GM23338 (cell line): ENCODE results near the gene CLPTM1L. TPM values are rescaled to one million over a fixed set of nuclear protein-coding genes. Genes with fewer than 3 reads are reported as not detected.
"Not testable (repeated sequence)": the region's sequence is repeated elsewhere in the genome, so short reads cannot be mapped to it uniquely, and the experiment has no call there.

ENCODE experiments used
- ATAC-seq: fragments of 200-7000 bp; cut with Tn5 transposase; 3 replicates; pipeline ENCODE4 v1.9.1; 2020
- DNase-seq: peaks from one replicate; pipeline ENCODE4 v3.0.0-alpha.2; 2015; ENCODE audit warnings: low spot score
- H2AFZ ChIP-seq: fragments of 200-600 bp; sonication (generic); 2 replicates; pipeline ENCODE4 v1.8.0; 2016; ENCODE audit warnings: antibody characterized with exemption, mild to moderate bottlenecking, moderate library complexity
- H3F3A ChIP-seq: fragments of 200-600 bp; sonication (generic); replicated peaks from 2 replicates; pipeline ENCODE4 v1.8.0; 2017; ENCODE audit warnings: antibody characterized with exemption, mixed run types, low read depth
- H3K27ac ChIP-seq: fragments of 200-600 bp; sonication (generic); 2 replicates; pipeline ENCODE4 v1.6.1; 2016; ENCODE audit warnings: low read depth
- H3K27me3 ChIP-seq: fragments of 200-600 bp; sonication (generic); 2 replicates; pipeline ENCODE4 v1.8.0; 2016; ENCODE audit warnings: mild to moderate bottlenecking, mixed run types, moderate library complexity; ENCODE audit not compliant: insufficient read depth
- H3K36me3 ChIP-seq: fragments of 200-600 bp; sonication (generic); 2 replicates; pipeline ENCODE4 v1.8.0; 2016; ENCODE audit warnings: mild to moderate bottlenecking; ENCODE audit not compliant: insufficient read depth
- H3K4me1 ChIP-seq: fragments of 200-600 bp; sonication (generic); 2 replicates; pipeline ENCODE4 v1.8.0; 2016; ENCODE audit warnings: mild to moderate bottlenecking, moderate library complexity; ENCODE audit not compliant: insufficient read depth
- H3K4me2 ChIP-seq: fragments of 200-600 bp; sonication (generic); 2 replicates; pipeline ENCODE4 v1.7.1; 2017; ENCODE audit warnings: mixed run types
- H3K4me3 ChIP-seq: fragments of 200-600 bp; sonication (generic); 2 replicates; pipeline ENCODE4 v1.6.1; 2016; ENCODE audit warnings: mixed run types
- H3K79me2 ChIP-seq: fragments of 200-600 bp; sonication (generic); replicated peaks from 2 replicates; pipeline ENCODE4 v1.8.0; 2017; ENCODE audit warnings: mild to moderate bottlenecking; ENCODE audit not compliant: insufficient read depth
- H3K9me2 ChIP-seq: fragments of 200-600 bp; sonication (generic); 2 replicates; pipeline ENCODE4 v1.8.0; 2017; ENCODE audit not compliant: insufficient read depth
- H4K20me1 ChIP-seq: fragments of 200-600 bp; sonication (generic); replicated peaks from 2 replicates; pipeline ENCODE4 v1.8.0; 2017; ENCODE audit warnings: mild to moderate bottlenecking; ENCODE audit not compliant: insufficient read depth
- H3K27ac Mint-ChIP-seq: 2 replicates; pipeline ENCODE4 v1.8.0; 2020; ENCODE audit warnings: inconsistent platforms, mild to moderate bottlenecking, moderate library complexity, mixed read lengths
- H3K27me3 Mint-ChIP-seq: 3 replicates; pipeline ENCODE4 v1.8.0; 2022; ENCODE audit warnings: low read depth, mild to moderate bottlenecking, moderate library complexity, mixed read lengths, inconsistent platforms; ENCODE audit not compliant: insufficient read depth, poor library complexity
- H3K36me3 Mint-ChIP-seq: 3 replicates; pipeline ENCODE4 v1.8.0; 2021; ENCODE audit warnings: low read depth, mild to moderate bottlenecking, inconsistent platforms, moderate library complexity, mixed read lengths
- H3K4me1 Mint-ChIP-seq: 3 replicates; pipeline ENCODE4 v1.8.0; 2020; ENCODE audit warnings: mild to moderate bottlenecking, inconsistent platforms, mixed read lengths
- H3K4me3 Mint-ChIP-seq: 3 replicates; pipeline ENCODE4 v1.8.0; 2021; ENCODE audit warnings: moderate library complexity, mild to moderate bottlenecking, inconsistent platforms, mixed read lengths
- H3K9me3 Mint-ChIP-seq: 3 replicates; pipeline ENCODE4 v1.8.0; 2020; ENCODE audit warnings: moderate library complexity, mild to moderate bottlenecking, inconsistent platforms, mixed read lengths
- CREB1 ChIP-seq: fragments of 250-450 bp; sonication (Bioruptor Pico); IDR thresholded peaks from 2 replicates; pipeline ENCODE4 v1.5.0; 2020; ENCODE audit warnings: low read depth, mild to moderate bottlenecking, moderate library complexity
- EZH2 ChIP-seq: fragments of 200-600 bp; sonication (generic); IDR thresholded peaks from one replicate; pipeline ENCODE4 v1.8.0; 2017; ENCODE audit warnings: antibody characterized with exemption, mild to moderate bottlenecking, low read depth; ENCODE audit not compliant: unreplicated experiment
- NANOG ChIP-seq: IDR thresholded peaks from 2 replicates; pipeline ENCODE4 v1.6.1; 2016; ENCODE audit warnings: antibody characterized with exemption, borderline replicate concordance
- ZNF331 ChIP-seq: fragments of 250-450 bp; sonication (Bioruptor Pico); IDR thresholded peaks from 2 replicates; pipeline ENCODE4 v1.5.0; 2020; ENCODE audit warnings: low read depth, mild to moderate bottlenecking, moderate library complexity
- polyA plus RNA-seq: library from polyadenylated mRNA; unstranded; fragments of >200 nt; fragmentation: Nextera tagmentation; extraction: Ambion mirVana; gene quantifications from 2 replicates; pipeline ENCODE4 v1.2.1, GENCODE V29; 2016
- total RNA-seq: library from RNA; depleted of rRNA; stranded (reverse); fragments of >200 nt; shearing (Covaris generic); gene quantifications from 2 replicates; pipeline ENCODE4 v1.2.3, GENCODE V29; 2014
- TF ChIP-seq, protein P1 (sequence below), 2 experiments: fragments of 200-600 bp in 1 of 2; sonication (generic) in 1 of 2; conservative IDR thresholded peaks; 2 replicates each; pipeline versions ENCODE4 v1.5.1 to v1.6.1; 2016 to 2017; ENCODE audit warnings: antibody characterized with exemption in 2 of 2, low read depth in 2 of 2, mild to moderate bottlenecking in 2 of 2, moderate library complexity in 1 of 2
- TF ChIP-seq, protein P2 (sequence below): fragments of 250-450 bp; sonication (Bioruptor Pico); IDR thresholded peaks from 2 replicates; pipeline ENCODE4 v1.5.0; 2020; ENCODE audit warnings: mild to moderate bottlenecking, moderate library complexity

The CLPTM1L gene
- total and polyA plus RNA-seq, 2 experiments from 2014 or later: 39.9 to 110 TPM

GRCh38 chr5:1339818-1340210 is 5.1 kb downstream of the CLPTM1L start:
- not testable (repeated sequence) for ATAC-seq, H2AFZ ChIP-seq, H3K9me2 ChIP-seq, H3K4me3 Mint-ChIP-seq, H3K4me2 ChIP-seq, H3K27ac Mint-ChIP-seq, H3K4me1 ChIP-seq, H3F3A ChIP-seq, H3K4me3 ChIP-seq, H3K4me1 Mint-ChIP-seq, H3K9me3 Mint-ChIP-seq, H3K27me3 Mint-ChIP-seq, H3K27ac ChIP-seq, DNase-seq, H3K27me3 ChIP-seq
- H3K36me3 Mint-ChIP-seq: peaks cover 79% of the 10 kb centered on the region
- H4K20me1 ChIP-seq: peaks cover 26% of the 10 kb centered on the region
- TF ChIP-seq, protein P1, sequence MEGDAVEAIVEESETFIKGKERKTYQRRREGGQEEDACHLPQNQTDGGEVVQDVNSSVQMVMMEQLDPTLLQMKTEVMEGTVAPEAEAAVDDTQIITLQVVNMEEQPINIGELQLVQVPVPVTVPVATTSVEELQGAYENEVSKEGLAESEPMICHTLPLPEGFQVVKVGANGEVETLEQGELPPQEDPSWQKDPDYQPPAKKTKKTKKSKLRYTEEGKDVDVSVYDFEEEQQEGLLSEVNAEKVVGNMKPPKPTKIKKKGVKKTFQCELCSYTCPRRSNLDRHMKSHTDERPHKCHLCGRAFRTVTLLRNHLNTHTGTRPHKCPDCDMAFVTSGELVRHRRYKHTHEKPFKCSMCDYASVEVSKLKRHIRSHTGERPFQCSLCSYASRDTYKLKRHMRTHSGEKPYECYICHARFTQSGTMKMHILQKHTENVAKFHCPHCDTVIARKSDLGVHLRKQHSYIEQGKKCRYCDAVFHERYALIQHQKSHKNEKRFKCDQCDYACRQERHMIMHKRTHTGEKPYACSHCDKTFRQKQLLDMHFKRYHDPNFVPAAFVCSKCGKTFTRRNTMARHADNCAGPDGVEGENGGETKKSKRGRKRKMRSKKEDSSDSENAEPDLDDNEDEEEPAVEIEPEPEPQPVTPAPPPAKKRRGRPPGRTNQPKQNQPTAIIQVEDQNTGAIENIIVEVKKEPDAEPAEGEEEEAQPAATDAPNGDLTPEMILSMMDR (conservative IDR thresholded peaks at IDR 0.05; ENCODE audit: low read depth in 2 of 2): peak in 1 of 2 experiments; percentile 37; a peak in 2 of 4 replicates
- peaks cover 26% of the 10 kb centered on the region for H3K36me3 ChIP-seq
- H3K79me2 ChIP-seq: peaks cover 25% of the 10 kb centered on the region

DNA sequence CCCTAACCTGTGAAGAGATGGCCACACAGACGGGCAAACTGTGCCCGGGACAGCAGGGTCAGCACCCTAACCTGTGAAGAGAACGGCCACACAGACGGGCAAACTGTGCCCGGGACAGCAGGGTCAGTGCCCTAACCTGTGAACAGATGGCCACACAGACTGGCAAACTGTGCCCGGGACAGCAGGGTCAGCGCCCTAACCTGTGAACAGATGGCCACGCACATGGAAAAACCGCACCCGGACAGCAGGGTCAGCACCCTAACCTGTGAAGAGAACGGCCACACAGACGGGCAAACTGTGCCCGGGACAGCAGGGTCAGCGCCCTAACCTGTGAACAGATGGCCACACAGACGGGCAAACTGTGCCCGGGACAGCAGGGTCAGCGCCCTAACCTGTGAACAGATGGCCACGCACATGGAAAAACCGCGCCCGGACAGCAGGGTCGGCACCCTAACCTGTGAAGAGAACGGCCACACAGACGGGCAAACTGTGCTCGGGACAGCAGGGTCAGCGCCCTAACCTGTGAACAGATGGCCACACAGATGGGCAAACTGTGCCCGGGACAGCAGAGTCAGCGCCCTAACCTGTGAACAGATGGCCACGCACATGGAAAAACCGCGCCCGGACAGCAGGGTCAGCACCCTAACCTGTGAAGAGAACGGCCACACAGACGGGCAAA is 5.6 kb downstream of the CLPTM1L start:
- not testable (repeated sequence) for H3K27me3 Mint-ChIP-seq, H3K27me3 ChIP-seq, ATAC-seq, H3K4me1 ChIP-seq, H3K9me2 ChIP-seq, H2AFZ ChIP-seq, H3K4me3 ChIP-seq, H3K4me3 Mint-ChIP-seq, H3K9me3 Mint-ChIP-seq, H3K4me2 ChIP-seq, H3F3A ChIP-seq, H3K27ac ChIP-seq, DNase-seq, H3K27ac Mint-ChIP-seq, H3K4me1 Mint-ChIP-seq
- peaks cover 84% of the 10 kb centered on the region for H3K36me3 Mint-ChIP-seq
- H4K20me1 ChIP-seq: peaks cover 26% of the 10 kb centered on the region
- H3K36me3 ChIP-seq: peaks cover 31% of the 10 kb centered on the region
- peaks cover 24% of the 10 kb centered on the region for H3K79me2 ChIP-seq

DNA sequence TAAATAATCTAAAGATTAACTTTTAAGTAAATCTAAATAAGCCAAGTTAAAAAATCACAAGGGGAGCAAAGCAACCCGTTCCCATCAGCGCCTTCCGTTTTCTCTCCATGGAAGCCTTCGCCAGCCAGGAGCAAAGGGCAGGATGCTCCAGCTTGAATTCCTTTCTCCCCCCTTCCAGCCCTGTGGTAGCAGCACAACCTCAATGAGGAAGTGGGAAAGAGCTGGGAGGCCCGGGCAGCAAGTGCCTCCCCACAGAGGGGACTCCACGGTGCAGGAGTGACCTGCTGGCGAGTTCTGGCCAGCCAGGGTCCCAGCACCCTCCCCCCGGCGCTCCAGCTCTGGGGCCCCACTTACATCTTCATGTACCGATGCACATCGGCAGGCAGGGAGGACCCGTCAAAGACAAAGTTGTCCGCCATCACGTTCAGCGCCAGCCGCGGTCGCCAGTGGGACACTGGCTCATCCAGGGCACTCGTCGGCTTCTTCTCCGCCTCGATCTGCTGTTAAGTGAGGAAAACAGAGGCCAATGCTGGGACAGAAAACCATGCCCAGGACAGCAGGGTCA is 6.3 kb downstream of the CLPTM1L start:
- H3K36me3 Mint-ChIP-seq: peaks cover 83% of the 10 kb centered on the region
- H3K4me3 Mint-ChIP-seq: no peak overlapping the region
- H3K27ac Mint-ChIP-seq: no peak overlapping the region
- H3K4me1 ChIP-seq: no peaks in the 10 kb centered on the region
- H3K79me2 ChIP-seq: peaks cover 17% of the 10 kb centered on the region
- H3F3A ChIP-seq: no peaks in the 10 kb centered on the region
- no peak overlapping the region for H3K27ac ChIP-seq
- H2AFZ ChIP-seq: no peak overlapping the region
- DNase-seq (no peak), ATAC-seq (no peak)
- H3K4me3 ChIP-seq: no peak overlapping the region
- peaks cover 5% of the 10 kb centered on the region for H3K27me3 Mint-ChIP-seq
- no peaks in the 10 kb centered on the region for H3K9me2 ChIP-seq
- no peaks in the 10 kb centered on the region for H3K9me3 Mint-ChIP-seq
- H3K4me1 Mint-ChIP-seq: 0 out of 3 replicates have a peak, but pooled peaks cover 3% of the 10 kb centered on the region
- peaks cover 24% of the 10 kb centered on the region for H4K20me1 ChIP-seq
- H3K4me2 ChIP-seq: no peak overlapping the region
- H3K36me3 ChIP-seq: peaks cover 33% of the 10 kb centered on the region
- H3K27me3 ChIP-seq: no peaks in the 10 kb centered on the region
- TF ChIP-seq, protein P2, sequence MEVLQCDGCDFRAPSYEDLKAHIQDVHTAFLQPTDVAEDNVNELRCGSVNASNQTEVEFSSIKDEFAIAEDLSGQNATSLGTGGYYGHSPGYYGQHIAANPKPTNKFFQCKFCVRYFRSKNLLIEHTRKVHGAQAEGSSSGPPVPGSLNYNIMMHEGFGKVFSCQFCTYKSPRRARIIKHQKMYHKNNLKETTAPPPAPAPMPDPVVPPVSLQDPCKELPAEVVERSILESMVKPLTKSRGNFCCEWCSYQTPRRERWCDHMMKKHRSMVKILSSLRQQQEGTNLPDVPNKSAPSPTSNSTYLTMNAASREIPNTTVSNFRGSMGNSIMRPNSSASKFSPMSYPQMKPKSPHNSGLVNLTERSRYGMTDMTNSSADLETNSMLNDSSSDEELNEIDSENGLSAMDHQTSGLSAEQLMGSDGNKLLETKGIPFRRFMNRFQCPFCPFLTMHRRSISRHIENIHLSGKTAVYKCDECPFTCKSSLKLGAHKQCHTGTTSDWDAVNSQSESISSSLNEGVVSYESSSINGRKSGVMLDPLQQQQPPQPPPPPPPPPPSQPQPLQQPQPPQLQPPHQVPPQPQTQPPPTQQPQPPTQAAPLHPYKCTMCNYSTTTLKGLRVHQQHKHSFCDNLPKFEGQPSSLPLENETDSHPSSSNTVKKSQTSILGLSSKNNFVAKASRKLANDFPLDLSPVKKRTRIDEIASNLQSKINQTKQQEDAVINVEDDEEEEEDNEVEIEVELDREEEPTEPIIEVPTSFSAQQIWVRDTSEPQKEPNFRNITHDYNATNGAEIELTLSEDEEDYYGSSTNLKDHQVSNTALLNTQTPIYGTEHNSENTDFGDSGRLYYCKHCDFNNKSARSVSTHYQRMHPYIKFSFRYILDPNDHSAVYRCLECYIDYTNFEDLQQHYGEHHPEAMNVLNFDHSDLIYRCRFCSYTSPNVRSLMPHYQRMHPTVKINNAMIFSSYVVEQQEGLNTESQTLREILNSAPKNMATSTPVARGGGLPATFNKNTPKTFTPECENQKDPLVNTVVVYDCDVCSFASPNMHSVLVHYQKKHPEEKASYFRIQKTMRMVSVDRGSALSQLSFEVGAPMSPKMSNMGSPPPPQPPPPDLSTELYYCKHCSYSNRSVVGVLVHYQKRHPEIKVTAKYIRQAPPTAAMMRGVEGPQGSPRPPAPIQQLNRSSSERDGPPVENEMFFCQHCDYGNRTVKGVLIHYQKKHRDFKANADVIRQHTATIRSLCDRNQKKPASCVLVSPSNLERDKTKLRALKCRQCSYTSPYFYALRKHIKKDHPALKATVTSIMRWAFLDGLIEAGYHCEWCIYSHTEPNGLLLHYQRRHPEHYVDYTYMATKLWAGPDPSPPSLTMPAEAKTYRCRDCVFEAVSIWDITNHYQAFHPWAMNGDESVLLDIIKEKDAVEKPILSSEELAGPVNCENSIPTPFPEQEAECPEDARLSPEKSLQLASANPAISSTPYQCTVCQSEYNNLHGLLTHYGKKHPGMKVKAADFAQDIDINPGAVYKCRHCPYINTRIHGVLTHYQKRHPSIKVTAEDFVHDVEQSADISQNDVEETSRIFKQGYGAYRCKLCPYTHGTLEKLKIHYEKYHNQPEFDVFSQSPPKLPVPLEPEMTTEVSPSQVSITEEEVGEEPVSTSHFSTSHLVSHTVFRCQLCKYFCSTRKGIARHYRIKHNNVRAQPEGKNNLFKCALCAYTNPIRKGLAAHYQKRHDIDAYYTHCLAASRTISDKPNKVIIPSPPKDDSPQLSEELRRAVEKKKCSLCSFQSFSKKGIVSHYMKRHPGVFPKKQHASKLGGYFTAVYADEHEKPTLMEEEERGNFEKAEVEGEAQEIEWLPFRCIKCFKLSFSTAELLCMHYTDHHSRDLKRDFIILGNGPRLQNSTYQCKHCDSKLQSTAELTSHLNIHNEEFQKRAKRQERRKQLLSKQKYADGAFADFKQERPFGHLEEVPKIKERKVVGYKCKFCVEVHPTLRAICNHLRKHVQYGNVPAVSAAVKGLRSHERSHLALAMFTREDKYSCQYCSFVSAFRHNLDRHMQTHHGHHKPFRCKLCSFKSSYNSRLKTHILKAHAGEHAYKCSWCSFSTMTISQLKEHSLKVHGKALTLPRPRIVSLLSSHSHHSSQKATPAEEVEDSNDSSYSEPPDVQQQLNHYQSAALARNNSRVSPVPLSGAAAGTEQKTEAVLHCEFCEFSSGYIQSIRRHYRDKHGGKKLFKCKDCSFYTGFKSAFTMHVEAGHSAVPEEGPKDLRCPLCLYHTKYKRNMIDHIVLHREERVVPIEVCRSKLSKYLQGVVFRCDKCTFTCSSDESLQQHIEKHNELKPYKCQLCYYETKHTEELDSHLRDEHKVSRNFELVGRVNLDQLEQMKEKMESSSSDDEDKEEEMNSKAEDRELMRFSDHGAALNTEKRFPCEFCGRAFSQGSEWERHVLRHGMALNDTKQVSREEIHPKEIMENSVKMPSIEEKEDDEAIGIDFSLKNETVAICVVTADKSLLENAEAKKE (CRISPR knock-in tag): no peak
- TF ChIP-seq ZNF331: no peak
- no peak for TF ChIP-seq NANOG
- no peak for TF ChIP-seq EZH2
- TF ChIP-seq CREB1 (CRISPR knock-in tag): no peak
